ENCODE results near the gene ZNF133.
A peak's percentile ranks its signal among the peaks of the same experiment; 100 is the strongest.
"Not testable (repeated sequence)": the region's sequence is repeated elsewhere in the genome, so short reads cannot be mapped to it uniquely, and the experiment has no call there.

ZNF133 gene

DNA sequence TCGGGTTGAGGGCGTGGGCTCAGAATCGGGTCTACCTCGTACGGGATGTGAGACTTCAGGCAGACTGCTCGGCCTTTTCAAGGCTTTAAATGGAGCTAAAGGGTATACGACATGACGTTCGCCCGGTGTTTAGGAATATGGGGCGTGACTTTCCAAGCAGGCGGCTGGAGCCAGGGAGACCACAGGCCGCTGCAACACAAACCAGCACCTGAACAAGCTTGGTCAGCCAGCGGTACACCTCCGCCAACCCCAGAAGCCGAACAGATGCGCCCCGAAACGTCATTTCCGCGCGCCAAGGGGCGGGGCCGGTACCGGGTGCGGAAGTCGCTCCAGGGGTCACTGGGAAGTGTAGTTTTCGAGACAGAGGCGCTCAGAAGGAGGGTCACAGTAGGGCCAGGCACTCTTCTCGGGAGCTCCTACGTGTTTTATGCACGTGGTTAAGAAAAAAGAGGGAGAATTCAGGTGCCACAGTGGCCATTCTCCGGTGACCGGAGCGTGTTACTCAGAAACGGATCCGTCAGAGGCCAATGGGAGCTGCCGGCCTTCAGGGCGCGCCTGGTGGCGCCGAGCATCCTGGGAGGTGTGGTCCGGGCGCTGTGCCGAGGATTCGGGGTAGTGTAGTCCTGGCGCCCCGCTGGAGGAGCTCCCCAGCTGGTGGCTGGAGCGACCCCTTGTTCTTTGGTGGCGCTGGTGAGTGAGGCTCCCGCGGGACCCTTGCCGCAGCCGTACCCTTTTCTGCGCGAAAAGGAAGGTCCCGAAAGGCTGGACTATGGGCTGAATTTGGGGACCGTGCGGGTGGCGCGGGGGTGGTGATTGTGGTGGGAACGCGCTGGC is at the start of gene ZNF133:
Gene ZNF133 (plus strand): TSS at position 613 of the 834 bp plus-strand sequence. CDS start 17,160 bp downstream, outside the sequence.
- 0 out of 2 replicates have a peak, but pooled peaks cover 4% of the 10 kb centered on the region for H3K4me1 ChIP-seq (ENCODE audit: low read length)
- peaks cover 30% of the 10 kb centered on the region for H3K79me2 ChIP-seq (ENCODE audit: low read length)
- H3F3A ChIP-seq (ENCODE audit: insufficient read depth, low read length): no peaks in the 10 kb centered on the region
- TF ChIP-seq EZH2 (optimal IDR thresholded peaks at IDR 0.05; ENCODE audit: low read depth, low read length): no peak
- peak; percentile 15; the same call in 1 of the 2 replicates for TF ChIP-seq CTCF (IDR thresholded peaks at IDR 0.05; ENCODE audit: low read length)
- no peak for TF ChIP-seq EZH2phosphoT487 (IDR thresholded peaks at IDR 0.05; ENCODE audit: low read length)
- peak within 1 kb of the TSS; percentile 97 for H3K4me3 ChIP-seq (ENCODE audit: low read length)
- no peaks in the 10 kb centered on the region for H4K20me1 ChIP-seq (ENCODE audit: insufficient read depth, low read length)
- no peaks in the 10 kb centered on the region for H3K9me2 ChIP-seq (replicated peaks; ENCODE audit: insufficient read depth, low read length)
- H3K27me3 ChIP-seq (replicated peaks; ENCODE audit: insufficient read depth, low read length): no peaks in the 10 kb centered on the region
- peak within 1 kb of the TSS; percentile 64; the same call in 1 of the 2 replicates for H3K27ac ChIP-seq (ENCODE audit: low read length)
- H3K9ac ChIP-seq (ENCODE audit: low read length): peak within 1 kb of the TSS; percentile 67
- no peaks in the 10 kb centered on the region for H3K9me3 ChIP-seq (replicated peaks; ENCODE audit: insufficient read depth, low read length)
- H3K36me3 ChIP-seq (replicated peaks; ENCODE audit: insufficient read depth, low read length): no peaks in the 10 kb centered on the region
- H2AFZ ChIP-seq (ENCODE audit: low read length): peak within 1 kb of the TSS; percentile 97
- H3K4me2 ChIP-seq (ENCODE audit: low read depth, low read length): peak within 1 kb of the TSS; percentile 80
- peak; percentile 98 for DNase-seq

GRCh38 chr20:18240997-18241396 is 47.3 kb upstream of the ZNF133 start:
- Histone ChIP-seq H3K9me3 (replicated peaks; ENCODE audit: insufficient read depth, low read length) (no peaks in the 10 kb centered on the region), H3K79me2 (ENCODE audit: low read length) (no peaks in the 10 kb centered on the region), H3K9me2 (replicated peaks; ENCODE audit: insufficient read depth, low read length) (no peaks in the 10 kb centered on the region), H3K36me3 (replicated peaks; ENCODE audit: insufficient read depth, low read length) (no peaks in the 10 kb centered on the region), H2AFZ (ENCODE audit: low read length) (no peak overlapping the region), H3K9ac (ENCODE audit: low read length) (no peak overlapping the region), H3K4me1 (ENCODE audit: low read length) (no peaks in the 10 kb centered on the region), H3F3A (ENCODE audit: insufficient read depth, low read length) (no peaks in the 10 kb centered on the region), H4K20me1 (ENCODE audit: insufficient read depth, low read length) (no peaks in the 10 kb centered on the region), H3K27me3 (replicated peaks; ENCODE audit: insufficient read depth, low read length) (no peaks in the 10 kb centered on the region), H3K27ac (ENCODE audit: low read length) (no peak overlapping the region), H3K4me3 (ENCODE audit: low read length) (no peak overlapping the region), H3K4me2 (ENCODE audit: low read depth, low read length) (no peak overlapping the region)
- TF ChIP-seq CTCF (IDR thresholded peaks at IDR 0.05; ENCODE audit: low read length) (no peak), EZH2 (optimal IDR thresholded peaks at IDR 0.05; ENCODE audit: low read depth, low read length) (no peak), EZH2phosphoT487 (IDR thresholded peaks at IDR 0.05; ENCODE audit: low read length) (no peak)
- DNase-seq: no peak

DNA sequence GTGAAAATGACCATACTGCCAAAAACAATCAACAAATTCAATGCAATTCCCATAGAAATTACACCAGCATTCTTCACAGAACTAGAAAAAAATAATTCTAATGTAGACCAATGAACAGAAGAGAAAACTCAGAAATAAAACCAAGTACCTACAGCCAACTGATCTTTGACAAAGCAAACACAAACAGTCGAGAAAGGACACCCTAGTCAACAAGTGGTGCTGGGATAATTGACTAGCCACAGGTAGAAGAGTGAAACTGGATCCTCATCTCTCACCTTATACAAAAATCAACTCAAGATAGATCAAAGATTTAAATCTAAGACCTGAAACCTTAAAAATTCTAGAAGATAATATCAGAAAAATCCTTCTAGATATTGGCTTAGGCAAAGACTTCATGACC is 44.5 kb upstream of the ZNF133 start:
- Histone ChIP-seq H3K36me3 (replicated peaks; ENCODE audit: insufficient read depth, low read length) (no peaks in the 10 kb centered on the region), H3K4me2 (ENCODE audit: low read depth, low read length) (no peak overlapping the region), H3K9ac (ENCODE audit: low read length) (no peak overlapping the region), H3K9me2 (replicated peaks; ENCODE audit: insufficient read depth, low read length) (no peaks in the 10 kb centered on the region), H3F3A (ENCODE audit: insufficient read depth, low read length) (no peaks in the 10 kb centered on the region), H4K20me1 (ENCODE audit: insufficient read depth, low read length) (no peaks in the 10 kb centered on the region), H2AFZ (ENCODE audit: low read length) (no peak overlapping the region), H3K27me3 (replicated peaks; ENCODE audit: insufficient read depth, low read length) (no peaks in the 10 kb centered on the region), H3K4me3 (ENCODE audit: low read length) (no peak overlapping the region), H3K79me2 (ENCODE audit: low read length) (no peaks in the 10 kb centered on the region), H3K9me3 (replicated peaks; ENCODE audit: insufficient read depth, low read length) (no peaks in the 10 kb centered on the region), H3K27ac (ENCODE audit: low read length) (no peak overlapping the region), H3K4me1 (ENCODE audit: low read length) (no peaks in the 10 kb centered on the region)
- DNase-seq: no peak
- TF ChIP-seq EZH2 (optimal IDR thresholded peaks at IDR 0.05; ENCODE audit: low read depth, low read length) (no peak), EZH2phosphoT487 (IDR thresholded peaks at IDR 0.05; ENCODE audit: low read length) (no peak), CTCF (IDR thresholded peaks at IDR 0.05; ENCODE audit: low read length) (no peak)

GRCh38 chr20:18248545-18248944 is 39.8 kb upstream of the ZNF133 start:
- not testable (repeated sequence) for H4K20me1 ChIP-seq (ENCODE audit: insufficient read depth, low read length); DNase-seq; H3K4me3 ChIP-seq (ENCODE audit: low read length); H3K79me2 ChIP-seq (ENCODE audit: low read length); H3K9me2 ChIP-seq (replicated peaks; ENCODE audit: insufficient read depth, low read length); H3K27ac ChIP-seq (ENCODE audit: low read length); H3K9ac ChIP-seq (ENCODE audit: low read length); H3K4me1 ChIP-seq (ENCODE audit: low read length); H3K9me3 ChIP-seq (replicated peaks; ENCODE audit: insufficient read depth, low read length); H3K27me3 ChIP-seq (replicated peaks; ENCODE audit: insufficient read depth, low read length); H3F3A ChIP-seq (ENCODE audit: insufficient read depth, low read length); H2AFZ ChIP-seq (ENCODE audit: low read length); H3K36me3 ChIP-seq (replicated peaks; ENCODE audit: insufficient read depth, low read length); H3K4me2 ChIP-seq (ENCODE audit: low read depth, low read length)

Data from MM.1S (cell line).